H1 (cell line): ENCODE data around the gene IGF2R. TPM values are rescaled to one million over a fixed set of nuclear protein-coding genes. Genes with fewer than 3 reads are reported as not detected.

Source experiments
- CHD1 ChIP-seq: IDR thresholded peaks from 2 replicates; pipeline ENCODE4 v1.6.1; 2012; ENCODE audit warnings: low read depth, low read length, improper control_type of control experiment
- MAFK ChIP-seq: IDR thresholded peaks from 2 replicates; pipeline ENCODE4 v1.6.1; 2012; ENCODE audit warnings: low read depth, mild to moderate bottlenecking, improper control_type of control experiment, low read length
- RBBP5 ChIP-seq: IDR thresholded peaks from 2 replicates; pipeline ENCODE4 v1.7.1; 2012; ENCODE audit warnings: low read depth, mild to moderate bottlenecking, inconsistent platforms, low read length, moderate library complexity, borderline replicate concordance
- RXRA ChIP-seq: IDR thresholded peaks from 2 replicates; pipeline ENCODE4 v1.6.1; 2011; ENCODE audit warnings: low read depth, mild to moderate bottlenecking, low read length, moderate library complexity; ENCODE audit not compliant: insufficient read depth
- TEAD4 ChIP-seq: IDR thresholded peaks from 2 replicates; pipeline ENCODE4 v1.6.1; 2012; ENCODE audit warnings: low read depth, low read length, inconsistent platforms, mixed read lengths
- polyA plus RNA-seq, 7 experiments: library from polyadenylated mRNA; depleted of rRNA in 3 of 7; stranded (reverse) in 5 of 7; unstranded in 2 of 7; fragments of >200 nt in 5 of 7; fragments of 200-250 nt in 2 of 7; gene quantifications; 1 replicate in 5 of 7; 2 replicates in 1 of 7; 4 replicates in 1 of 7; pipeline versions ENCODE4 v1.2.1 to v1.2.3, GENCODE V29; 2011 to 2013; ENCODE audit warnings: missing spikeins in 2 of 7, mixed read lengths in 2 of 7
- total RNA-seq: library from RNA; stranded (reverse); fragmentation: NEBNext Ultra II Directional; extraction: Animal tissue kit (Norgen Biotek cat#: 25700); gene quantifications from 2 replicates; pipeline ENCODE4 v1.2.1, GENCODE V29; 2021

Gene IGF2R
- total and polyA plus RNA-seq, 2 of the 8 experiments (the other 6 are each of a cell fraction or from before 2014, with no cell fraction given), result 20.6 to 74.1 TPM

- TF ChIP-seq RBBP5, result no peak
- TF ChIP-seq RXRA, result no peak
- TF ChIP-seq MAFK, result no peak
- no peak for TF ChIP-seq CHD1
- no peak for TF ChIP-seq TEAD4
These were observed 23.0 kb upstream of the IGF2R start (continued) for GRCh38 chr6:159945801-159946392.
